ENCODE measurements around the gene SH2D7. TPM values are rescaled to one million over a fixed set of nuclear protein-coding genes. Genes with fewer than 3 reads are reported as not detected.
A peak's percentile ranks its signal among the peaks of the same experiment; 100 is the strongest.

SH2D7 gene
- total RNA-seq, 1 experiment from 2014 or later = not detected

GRCh38 chr15:78130466-78131294 is 38.3 kb downstream of the SH2D7 start:
- CTCF ChIA-PET = interaction anchor here (0.6 to 1.6 kb wide), 5 partner anchors 9 to 993 kb away, joined by 3 to 10 read pairs (median 4); no protein-coding TSS in a partner anchor

GRCh38 chr15:78131295-78132061 is 39.1 kb downstream of the SH2D7 start, which contains the start of gene CIB2:
TSS of gene CIB2 (minus strand) at chr15:78131445. CDS start at chr15:78131215, 230 bp downstream.
- Histone ChIP-seq H3K9me3 (ENCODE audit: low read depth, low read length, poor library complexity, severe bottlenecking) (no peaks in the 10 kb centered on the region), H3K27ac (ENCODE audit: low read depth, low read length, poor library complexity, severe bottlenecking) (peak within 1 kb of the TSS; percentile 60), H3K36me3 (ENCODE audit: insufficient read depth, low read length, poor library complexity, severe bottlenecking) (no peaks in the 10 kb centered on the region), H3K27me3 (replicated peaks; ENCODE audit: insufficient read depth, low read depth, low read length, poor library complexity) (no peaks in the 10 kb centered on the region), H3K4me3 (ENCODE audit: low read depth, low read length, poor library complexity, severe bottlenecking) (peak within 1 kb of the TSS; percentile 65), H3K4me1 (ENCODE audit: insufficient read depth, low read length, poor library complexity, severe bottlenecking) (peaks cover 8% of the 10 kb centered on the region)
- intact Hi-C loops (cut with micrococcal nuclease; ENCODE audit: unreplicated experiment) = no loop called here
- no TSS peak for BruUV-seq (replicated peaks)
- DNase-seq (ENCODE audit: low spot score) = peak; percentile 76
- ChIA-PET CTCF (interaction anchor here (0.6 to 1.6 kb wide), 4 partner anchors 8 to 993 kb away, joined by 3 to 10 read pairs (median 4); no protein-coding TSS in a partner anchor), POLR2A (ENCODE audit: low non-redundant PET) (no interaction called here)
- TF ChIP-seq CTCF (conservative IDR thresholded peaks at IDR 0.05; ENCODE audit: low read depth, low read length) = peak; percentile 47; the same call in 1 of the 2 replicates
- TF ChIP-seq EZH2 (IDR thresholded peaks at IDR 0.05; ENCODE audit: borderline replicate concordance, low read depth, low read length, poor library complexity, severe bottlenecking) = no peak

More at GRCh38 chr15:78130466-78131294, 38.3 kb downstream of the SH2D7 start:
- Histone ChIP-seq H3K4me3 (ENCODE audit: low read depth, low read length, poor library complexity, severe bottlenecking) (peak overlapping the region; percentile 65), H3K27me3 (replicated peaks; ENCODE audit: insufficient read depth, low read depth, low read length, poor library complexity) (no peaks in the 10 kb centered on the region), H3K4me1 (ENCODE audit: insufficient read depth, low read length, poor library complexity, severe bottlenecking) (peaks cover 8% of the 10 kb centered on the region), H3K9me3 (ENCODE audit: low read depth, low read length, poor library complexity, severe bottlenecking) (no peaks in the 10 kb centered on the region), H3K36me3 (ENCODE audit: insufficient read depth, low read length, poor library complexity, severe bottlenecking) (no peaks in the 10 kb centered on the region), H3K27ac (ENCODE audit: low read depth, low read length, poor library complexity, severe bottlenecking) (no peak overlapping the region)
- DNase-seq (ENCODE audit: low spot score) = no peak
- TF ChIP-seq CTCF (conservative IDR thresholded peaks at IDR 0.05; ENCODE audit: low read depth, low read length) = no peak
- no peak for TF ChIP-seq EZH2 (IDR thresholded peaks at IDR 0.05; ENCODE audit: borderline replicate concordance, low read depth, low read length, poor library complexity, severe bottlenecking)
- no TSS peak for BruUV-seq (replicated peaks)
- intact Hi-C loops (cut with micrococcal nuclease; ENCODE audit: unreplicated experiment) = no loop called here
- POLR2A ChIA-PET (ENCODE audit: low non-redundant PET) = no interaction called here

GRCh38 chr15:78133801-78134200 is 41.4 kb downstream of the SH2D7 start:
- intact Hi-C loops (cut with micrococcal nuclease; ENCODE audit: unreplicated experiment) = no loop called here
- Histone ChIP-seq H3K36me3 (ENCODE audit: insufficient read depth, low read length, poor library complexity, severe bottlenecking) (no peaks in the 10 kb centered on the region), H3K9me3 (ENCODE audit: low read depth, low read length, poor library complexity, severe bottlenecking) (no peaks in the 10 kb centered on the region), H3K4me3 (ENCODE audit: low read depth, low read length, poor library complexity, severe bottlenecking) (no peak overlapping the region), H3K27ac (ENCODE audit: low read depth, low read length, poor library complexity, severe bottlenecking) (no peak overlapping the region), H3K4me1 (ENCODE audit: insufficient read depth, low read length, poor library complexity, severe bottlenecking) (peaks cover 8% of the 10 kb centered on the region), H3K27me3 (replicated peaks; ENCODE audit: insufficient read depth, low read depth, low read length, poor library complexity) (no peaks in the 10 kb centered on the region)
- TF ChIP-seq CTCF (conservative IDR thresholded peaks at IDR 0.05; ENCODE audit: low read depth, low read length) (no peak), EZH2 (IDR thresholded peaks at IDR 0.05; ENCODE audit: borderline replicate concordance, low read depth, low read length, poor library complexity, severe bottlenecking) (no peak)
- ChIA-PET CTCF (no interaction called here), POLR2A (ENCODE audit: low non-redundant PET) (no interaction called here)
- no TSS peak for BruUV-seq (replicated peaks)
- no peak for DNase-seq (ENCODE audit: low spot score)
